Measurements from ENCODE around the gene NCAM1.

The NCAM1 gene

DNA sequence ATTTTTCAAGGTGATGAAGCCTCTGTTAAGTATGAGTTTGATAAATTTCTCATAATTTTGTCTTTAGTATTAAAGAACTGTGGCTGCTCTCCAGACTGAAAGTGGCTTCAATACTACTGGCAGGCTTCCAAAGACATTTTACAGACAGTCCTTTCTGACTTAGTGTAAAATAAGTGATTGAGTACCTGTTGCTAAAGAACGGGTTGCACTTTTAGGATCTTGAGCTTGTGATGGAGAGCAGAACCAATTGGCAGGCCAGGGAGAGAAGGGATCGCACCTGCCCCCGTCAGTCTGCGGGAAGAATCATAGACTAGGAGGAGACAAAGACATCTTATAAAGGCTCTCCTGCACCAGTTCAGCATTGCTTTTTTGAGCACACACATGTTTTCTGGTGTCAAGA lies 4.4 kb downstream of the NCAM1 start:
- Histone ChIP-seq H3K36me3 (ENCODE audit: insufficient read depth, low read length) (no peaks in the 10 kb centered on the region), H3K9me3 (ENCODE audit: insufficient read depth, low read length, severe bottlenecking) (no peaks in the 10 kb centered on the region), H3K9ac (ENCODE audit: low read depth, low read length) (no peak overlapping the region), H2AFZ (ENCODE audit: low read depth, low read length) (no peak overlapping the region), H3K4me2 (ENCODE audit: insufficient read depth, low read length) (no peak overlapping the region), H4K20me1 (ENCODE audit: insufficient read depth, low read length) (no peaks in the 10 kb centered on the region), H3K4me3 (ENCODE audit: low read depth in 1 of 2, low read length in 2 of 2) (no peak overlapping the region), H3K27me3 (ENCODE audit: insufficient read depth, low read length, poor library complexity) (peaks cover 4% of the 10 kb centered on the region), H3K27ac (ENCODE audit: low read length) (no peak overlapping the region), H3K79me2 (ENCODE audit: insufficient read depth, low read length) (no peaks in the 10 kb centered on the region), H3K4me1 (ENCODE audit: insufficient read depth, low read length) (no peaks in the 10 kb centered on the region)
- TF ChIP-seq CTCF (IDR thresholded peaks at IDR 0.05; ENCODE audit: borderline replicate concordance, extremely low read depth, low read length, poor library complexity, severe bottlenecking): no peak
- TF ChIP-seq EZH2 (IDR thresholded peaks at IDR 0.05; ENCODE audit: borderline replicate concordance, low read depth, low read length, severe bottlenecking): no peak
- no peak for DNase-seq
- no peak for ATAC-seq (ENCODE audit: insufficient read depth, low read depth)

DNA sequence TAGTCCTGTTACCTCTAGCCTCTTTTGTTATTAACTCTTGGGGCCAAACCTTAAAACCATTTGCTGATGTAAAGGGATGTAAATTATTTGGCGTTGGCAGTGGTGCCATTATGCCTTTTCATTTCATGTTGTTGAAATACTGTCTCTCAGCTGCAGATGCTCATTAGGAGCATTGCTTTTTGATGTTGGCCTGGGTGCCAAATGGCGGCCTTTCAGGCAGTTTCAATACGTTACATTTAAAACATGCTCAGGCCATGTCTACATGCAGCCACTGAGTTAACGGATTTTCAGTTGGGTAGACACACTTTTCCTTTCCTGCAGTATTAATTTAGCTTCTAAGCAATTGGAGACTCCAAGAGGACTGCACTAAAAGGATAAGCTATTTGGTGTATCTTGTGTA lies 5.3 kb downstream of the NCAM1 start:
- Histone ChIP-seq H3K27ac (ENCODE audit: low read length) (no peak overlapping the region), H3K9ac (ENCODE audit: low read depth, low read length) (no peak overlapping the region), H3K9me3 (ENCODE audit: insufficient read depth, low read length, severe bottlenecking) (no peaks in the 10 kb centered on the region), H3K4me3 (ENCODE audit: low read depth in 1 of 2, low read length in 2 of 2) (no peak overlapping the region), H3K27me3 (ENCODE audit: insufficient read depth, low read length, poor library complexity) (peaks cover 4% of the 10 kb centered on the region), H4K20me1 (ENCODE audit: insufficient read depth, low read length) (no peaks in the 10 kb centered on the region), H3K4me2 (ENCODE audit: insufficient read depth, low read length) (no peak overlapping the region), H3K4me1 (ENCODE audit: insufficient read depth, low read length) (no peaks in the 10 kb centered on the region), H3K36me3 (ENCODE audit: insufficient read depth, low read length) (no peaks in the 10 kb centered on the region), H3K79me2 (ENCODE audit: insufficient read depth, low read length) (no peaks in the 10 kb centered on the region), H2AFZ (ENCODE audit: low read depth, low read length) (no peak overlapping the region)
- DNase-seq: no peak
- TF ChIP-seq EZH2 (IDR thresholded peaks at IDR 0.05; ENCODE audit: borderline replicate concordance, low read depth, low read length, severe bottlenecking) (no peak), CTCF (IDR thresholded peaks at IDR 0.05; ENCODE audit: borderline replicate concordance, extremely low read depth, low read length, poor library complexity, severe bottlenecking) (no peak)
- ATAC-seq (ENCODE audit: insufficient read depth, low read depth): no peak

DNA sequence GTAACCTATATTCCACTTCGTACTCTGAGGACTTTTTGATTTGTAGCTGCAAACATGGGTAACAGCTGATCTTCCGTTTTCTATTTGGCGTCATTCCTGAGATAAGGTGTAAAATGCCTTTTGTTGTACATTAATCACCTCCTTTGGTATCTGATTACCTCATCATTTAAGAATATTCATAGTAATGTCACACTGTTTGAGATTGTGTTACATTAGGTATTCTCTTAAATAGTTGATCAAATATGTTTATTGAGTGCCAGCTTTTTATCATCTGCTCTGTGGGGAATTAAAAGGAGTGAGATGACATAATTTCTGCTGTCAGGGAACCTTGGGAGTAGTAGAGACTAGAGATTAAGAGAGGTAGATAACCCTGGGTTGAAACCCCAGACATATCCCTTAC lies 5.9 kb downstream of the NCAM1 start:
- Histone ChIP-seq H3K9ac (ENCODE audit: low read depth, low read length) (no peak overlapping the region), H2AFZ (ENCODE audit: low read depth, low read length) (no peak overlapping the region), H3K27me3 (ENCODE audit: insufficient read depth, low read length, poor library complexity) (peaks cover 4% of the 10 kb centered on the region), H3K79me2 (ENCODE audit: insufficient read depth, low read length) (no peaks in the 10 kb centered on the region), H3K36me3 (ENCODE audit: insufficient read depth, low read length) (no peaks in the 10 kb centered on the region), H3K27ac (ENCODE audit: low read length) (no peak overlapping the region), H3K9me3 (ENCODE audit: insufficient read depth, low read length, severe bottlenecking) (no peaks in the 10 kb centered on the region), H3K4me2 (ENCODE audit: insufficient read depth, low read length) (no peak overlapping the region), H4K20me1 (ENCODE audit: insufficient read depth, low read length) (no peaks in the 10 kb centered on the region), H3K4me1 (ENCODE audit: insufficient read depth, low read length) (no peaks in the 10 kb centered on the region), H3K4me3 (ENCODE audit: low read depth in 1 of 2, low read length in 2 of 2) (no peak overlapping the region)
- ATAC-seq (ENCODE audit: insufficient read depth, low read depth) (no peak), DNase-seq (no peak)
- TF ChIP-seq CTCF (IDR thresholded peaks at IDR 0.05; ENCODE audit: borderline replicate concordance, extremely low read depth, low read length, poor library complexity, severe bottlenecking) (no peak), EZH2 (IDR thresholded peaks at IDR 0.05; ENCODE audit: borderline replicate concordance, low read depth, low read length, severe bottlenecking) (no peak)
